Mammary epithelial cell (primary cell): Measurements from ENCODE around the gene GABPB1.

Experiments used
- CTCF ChIP-seq, 2 donors: IDR thresholded peaks in 1 of 2; conservative IDR thresholded peaks in 1 of 2; 2 replicates each; pipeline ENCODE4 v1.5.1; 2011 to 2012; ENCODE audit warnings: inconsistent platforms in 2 of 2, low read length in 2 of 2, mild to moderate bottlenecking in 2 of 2, control low read depth in 1 of 2, low read depth in 1 of 2; ENCODE audit not compliant: insufficient read depth in 1 of 2; ENCODE audit errors: extremely low read depth in 1 of 2
- EZH2 ChIP-seq: IDR thresholded peaks from 2 replicates; pipeline ENCODE4 v1.6.1; 2012; ENCODE audit warnings: low read length, inconsistent platforms, borderline replicate concordance

GRCh38 chr15:50298340-50298739 lies 56.7 kb downstream of the GABPB1 start:
- TF ChIP-seq CTCF (conservative IDR thresholded peaks at IDR 0.05 in 1 of 2, IDR thresholded peaks at IDR 0.05 in 1 of 2; ENCODE audit: extremely low read depth in 1 of 2, insufficient read depth in 1 of 2, low read depth in 1 of 2, low read length in 2 of 2) (no peak), EZH2 (no peak)
